Endothelial cell of umbilical vein (primary cell): ENCODE measurements around the gene UBE4B. TPM values are rescaled to one million over a fixed set of nuclear protein-coding genes. Genes with fewer than 3 reads are reported as not detected.

Experiments
- BruUV-seq: library from RNA; stranded (reverse); fragments of 400-500 nt; replicated peaks from 2 replicates; lab custom pipeline; 2021; lab: Mats Ljungman, UMichigan
- CTCF ChIA-PET: fragments of 300-600, 350-600 bp; sonication (Branson Sonifier 250); formaldehyde crosslinking; loops from one replicate; lab custom pipeline; 2021; ENCODE audit warnings: antibody characterized with exemption, inconsistent platforms; lab: Charles Lee
- POLR2A ChIA-PET: fragments of 300-600, 350-600 bp; sonication (Branson Sonifier 250); formaldehyde crosslinking; loops from one replicate; lab custom pipeline; 2021; ENCODE audit warnings: antibody characterized with exemption, inconsistent platforms; lab: Charles Lee
- DNase-seq: peaks from one replicate; pipeline ENCODE4 v3.0.0-alpha.2; 2011; ENCODE audit warnings: low read depth, low spot score
- FAIRE-seq: peaks from 2 replicates; lab custom pipeline; 2011; peaks lifted over from hg19 to GRCh38; lab: Jason Lieb, UNC
- H2AFZ ChIP-seq: 2 replicates; pipeline ENCODE4 v1.6.0; 2012; ENCODE audit warnings: low read depth, low read length, control low read depth, inconsistent platforms
- H3K27ac ChIP-seq: 2 replicates; pipeline ENCODE4 v1.5.1; 2011; ENCODE audit warnings: low read depth, mild to moderate bottlenecking, control low read depth, low read length, moderate library complexity; ENCODE audit not compliant: insufficient read depth
- H3K27me3 ChIP-seq, 2 experiments: 2 replicates each; pipeline versions ENCODE4 v1.6.0 to v1.6.1; 2011; ENCODE audit warnings: low read length in 2 of 2, mixed read lengths in 1 of 2; ENCODE audit not compliant: control insufficient read depth in 2 of 2, insufficient read depth in 2 of 2
- H3K36me3 ChIP-seq, 2 experiments: 2 replicates in 1 of 2; 3 replicates in 1 of 2; pipeline ENCODE4 v1.5.1; 2011; ENCODE audit warnings: low read length in 2 of 2, mild to moderate bottlenecking in 1 of 2, moderate library complexity in 1 of 2; ENCODE audit not compliant: control insufficient read depth in 2 of 2, insufficient read depth in 2 of 2; ENCODE audit errors: extremely low read depth in 1 of 2
- H3K4me1 ChIP-seq: 3 replicates; pipeline ENCODE4 v1.5.1; 2011; ENCODE audit warnings: mild to moderate bottlenecking, low read length; ENCODE audit not compliant: control insufficient read depth, insufficient read depth; ENCODE audit errors: extremely low read depth
- H3K4me2 ChIP-seq: 2 replicates; pipeline ENCODE4 v1.6.1; 2011; ENCODE audit warnings: low read length, control low read depth, mixed read lengths; ENCODE audit not compliant: insufficient read depth
- H3K4me3 ChIP-seq, 3 experiments: fragments of 200-600 bp in 1 of 3; sonication (generic), shearing (Covaris generic) in 1 of 3; replicated peaks in 1 of 3; 2 replicates each; pipeline ENCODE4 v1.5.1; 2011 to 2016; ENCODE audit warnings: control low read depth in 3 of 3, low read length in 3 of 3, mild to moderate bottlenecking in 2 of 3, inconsistent platforms in 1 of 3, low read depth in 1 of 3, moderate library complexity in 1 of 3; ENCODE audit not compliant: insufficient read depth in 1 of 3
- H3K79me2 ChIP-seq: 2 replicates; pipeline ENCODE4 v1.6.0; 2012; ENCODE audit warnings: low read length, inconsistent platforms; ENCODE audit not compliant: control insufficient read depth, insufficient read depth
- H3K9ac ChIP-seq: replicated peaks from 2 replicates; pipeline ENCODE3; 2011; ENCODE audit warnings: low read length, control low read depth; ENCODE audit not compliant: insufficient read depth; ENCODE audit errors: extremely low read depth
- H3K9me1 ChIP-seq: replicated peaks from 3 replicates; pipeline ENCODE4 v1.6.0; 2011; ENCODE audit warnings: mild to moderate bottlenecking, low read length; ENCODE audit not compliant: control insufficient read depth, insufficient read depth; ENCODE audit errors: extremely low read depth
- H3K9me3 ChIP-seq: replicated peaks from 2 replicates; pipeline ENCODE4 v1.5.1; 2012; ENCODE audit warnings: low read length, inconsistent platforms; ENCODE audit not compliant: control insufficient read depth, insufficient read depth
- H4K20me1 ChIP-seq: replicated peaks from 2 replicates; pipeline ENCODE3; 2011; ENCODE audit warnings: mild to moderate bottlenecking, low read length; ENCODE audit not compliant: control insufficient read depth, insufficient read depth; ENCODE audit errors: extremely low read depth
- EZH2 ChIP-seq: IDR thresholded peaks from 2 replicates; pipeline ENCODE4 v1.6.1; 2012; ENCODE audit warnings: borderline replicate concordance, low read depth, mild to moderate bottlenecking, moderate library complexity, low read length, inconsistent platforms; ENCODE audit not compliant: severe bottlenecking
- FOS ChIP-seq: IDR thresholded peaks from 2 replicates; pipeline ENCODE4 v1.6.1; 2011; ENCODE audit warnings: mild to moderate bottlenecking, low read length, moderate library complexity, borderline replicate concordance; ENCODE audit not compliant: insufficient read depth
- GATA2 ChIP-seq: IDR thresholded peaks from 2 replicates; pipeline ENCODE4 v1.7.0; 2011; ENCODE audit warnings: low read depth, mild to moderate bottlenecking, moderate library complexity, mixed read lengths, low read length; ENCODE audit not compliant: insufficient read length, insufficient read depth
- JUN ChIP-seq: IDR thresholded peaks from 2 replicates; pipeline ENCODE4 v1.6.1; 2011; ENCODE audit warnings: borderline replicate concordance, low read depth; ENCODE audit not compliant: insufficient read length, insufficient read depth
- MYC ChIP-seq: IDR thresholded peaks from one replicate; pipeline ENCODE4 v1.6.1; 2011; ENCODE audit warnings: mild to moderate bottlenecking, low read depth, low read length
- POLR2A ChIP-seq: IDR thresholded peaks from 2 replicates; pipeline ENCODE4 v1.6.1; 2012; ENCODE audit warnings: low read depth, mild to moderate bottlenecking, control low read depth, low read length
- POLR2AphosphoS5 ChIP-seq: IDR thresholded peaks from 2 replicates; pipeline ENCODE4 v1.6.1; 2012; ENCODE audit warnings: low read depth, mild to moderate bottlenecking, control low read depth, low read length, moderate library complexity; ENCODE audit not compliant: insufficient read depth
- dilution Hi-C: fragments of 300-500 bp; cut with MboI; formaldehyde crosslinking; loops from one replicate; pipeline ENCODE4 v1.15.0; 2019; ENCODE audit warnings: low sequenced_read_pairs; ENCODE audit not compliant: extremely low pct_ligation_motif_present
- intact Hi-C: fragments of 100-400 bp; cut with micrococcal nuclease; formaldehyde crosslinking; loops from one replicate; pipeline ENCODE4 v1.10.0; 2022
- polyA plus RNA-seq, 4 experiments: library from polyadenylated mRNA; depleted of rRNA in 3 of 4; stranded (reverse) in 3 of 4; unstranded in 1 of 4; fragments of >200 nt; gene quantifications; 2 replicates each; pipeline versions ENCODE4 v1.2.1 to v1.2.3, GENCODE V29; 2011 to 2012; ENCODE audit warnings: missing spikeins in 1 of 4
- total RNA-seq: library from RNA; stranded (reverse); gene quantifications from 2 replicates; pipeline ENCODE4 v1.2.3, GENCODE V29; 2021
- TF ChIP-seq, protein P1 (sequence below): IDR thresholded peaks from 2 replicates; pipeline ENCODE4 v1.6.1; 2011; ENCODE audit not compliant: insufficient read depth, insufficient read length
- TF ChIP-seq, protein P2 (sequence below), 2 donors: IDR thresholded peaks; 1 replicate in 1 of 2; 2 replicates in 1 of 2; pipeline ENCODE4 v1.5.1; 2011; ENCODE audit warnings: low read length in 2 of 2, mild to moderate bottlenecking in 2 of 2, moderate library complexity in 2 of 2, control low read depth in 1 of 2, inconsistent platforms in 1 of 2, low read depth in 1 of 2; ENCODE audit not compliant: insufficient read depth in 1 of 2; ENCODE audit errors: extremely low read depth in 1 of 2

UBE4B gene
- total and polyA plus RNA-seq, 2 donors (not counting 3 experiments of a cell fraction or from before 2014, with no cell fraction given) = 17.8 to 54.5 TPM

DNA sequence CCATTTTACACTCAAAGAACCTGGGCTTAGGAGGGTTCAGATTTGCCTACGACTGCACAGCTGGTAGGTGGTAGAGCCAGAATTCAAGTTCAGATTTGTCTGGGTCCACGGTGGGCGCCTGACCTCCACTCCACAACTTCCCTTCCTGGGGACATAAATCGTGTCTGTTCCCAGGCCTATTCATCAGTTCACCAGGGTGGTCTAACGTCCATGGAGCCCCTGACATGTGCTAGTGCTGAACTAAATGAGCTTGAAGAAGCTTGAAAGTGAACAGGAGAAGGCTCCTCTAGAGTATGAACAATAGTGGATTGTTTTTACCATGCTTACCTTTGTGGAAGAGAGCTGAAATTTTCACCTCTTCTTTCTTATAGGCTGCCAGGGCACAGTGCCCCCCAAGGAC, 145.1 kb downstream of the UBE4B start:
- H3K9me1 ChIP-seq = no peaks in the 10 kb centered on the region
- H3K9ac ChIP-seq = no peak overlapping the region
- no peak overlapping the region for H3K27ac ChIP-seq
- H3K36me3 ChIP-seq = peaks cover 5 to 10% of the 10 kb centered on the region in 2 experiments
- TF ChIP-seq JUN (no peak), GATA2 (no peak), MYC (no peak), POLR2AphosphoS5 (no peak), FOS (no peak), EZH2 (no peak), POLR2A (no peak)
- TF ChIP-seq, protein P1, sequence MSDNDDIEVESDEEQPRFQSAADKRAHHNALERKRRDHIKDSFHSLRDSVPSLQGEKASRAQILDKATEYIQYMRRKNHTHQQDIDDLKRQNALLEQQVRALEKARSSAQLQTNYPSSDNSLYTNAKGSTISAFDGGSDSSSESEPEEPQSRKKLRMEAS = no peak
- TF ChIP-seq, protein P2, sequence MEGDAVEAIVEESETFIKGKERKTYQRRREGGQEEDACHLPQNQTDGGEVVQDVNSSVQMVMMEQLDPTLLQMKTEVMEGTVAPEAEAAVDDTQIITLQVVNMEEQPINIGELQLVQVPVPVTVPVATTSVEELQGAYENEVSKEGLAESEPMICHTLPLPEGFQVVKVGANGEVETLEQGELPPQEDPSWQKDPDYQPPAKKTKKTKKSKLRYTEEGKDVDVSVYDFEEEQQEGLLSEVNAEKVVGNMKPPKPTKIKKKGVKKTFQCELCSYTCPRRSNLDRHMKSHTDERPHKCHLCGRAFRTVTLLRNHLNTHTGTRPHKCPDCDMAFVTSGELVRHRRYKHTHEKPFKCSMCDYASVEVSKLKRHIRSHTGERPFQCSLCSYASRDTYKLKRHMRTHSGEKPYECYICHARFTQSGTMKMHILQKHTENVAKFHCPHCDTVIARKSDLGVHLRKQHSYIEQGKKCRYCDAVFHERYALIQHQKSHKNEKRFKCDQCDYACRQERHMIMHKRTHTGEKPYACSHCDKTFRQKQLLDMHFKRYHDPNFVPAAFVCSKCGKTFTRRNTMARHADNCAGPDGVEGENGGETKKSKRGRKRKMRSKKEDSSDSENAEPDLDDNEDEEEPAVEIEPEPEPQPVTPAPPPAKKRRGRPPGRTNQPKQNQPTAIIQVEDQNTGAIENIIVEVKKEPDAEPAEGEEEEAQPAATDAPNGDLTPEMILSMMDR (IDR thresholded peaks at IDR 0.05; ENCODE audit: extremely low read depth in 1 of 2, insufficient read depth in 1 of 2, low read depth in 1 of 2, low read length in 2 of 2) = no peak
- no peaks in the 10 kb centered on the region for H3K27me3 ChIP-seq
- no peaks in the 10 kb centered on the region for H3K79me2 ChIP-seq
- no peak for DNase-seq
- H3K4me2 ChIP-seq = no peak overlapping the region
- H4K20me1 ChIP-seq = no peaks in the 10 kb centered on the region
- no peaks in the 10 kb centered on the region for H3K4me1 ChIP-seq
- FAIRE-seq = no peak
- intact Hi-C loops = no loop called here
- BruUV-seq = no TSS peak
- dilution Hi-C loops = no loop called here
- ChIA-PET CTCF (no interaction called here), POLR2A (no interaction called here)
- no peak overlapping the region for H3K4me3 ChIP-seq
- H3K9me3 ChIP-seq = no peaks in the 10 kb centered on the region
- no peak overlapping the region for H2AFZ ChIP-seq
